ENCODE results near the gene EFCAB11.

The EFCAB11 gene

DNA sequence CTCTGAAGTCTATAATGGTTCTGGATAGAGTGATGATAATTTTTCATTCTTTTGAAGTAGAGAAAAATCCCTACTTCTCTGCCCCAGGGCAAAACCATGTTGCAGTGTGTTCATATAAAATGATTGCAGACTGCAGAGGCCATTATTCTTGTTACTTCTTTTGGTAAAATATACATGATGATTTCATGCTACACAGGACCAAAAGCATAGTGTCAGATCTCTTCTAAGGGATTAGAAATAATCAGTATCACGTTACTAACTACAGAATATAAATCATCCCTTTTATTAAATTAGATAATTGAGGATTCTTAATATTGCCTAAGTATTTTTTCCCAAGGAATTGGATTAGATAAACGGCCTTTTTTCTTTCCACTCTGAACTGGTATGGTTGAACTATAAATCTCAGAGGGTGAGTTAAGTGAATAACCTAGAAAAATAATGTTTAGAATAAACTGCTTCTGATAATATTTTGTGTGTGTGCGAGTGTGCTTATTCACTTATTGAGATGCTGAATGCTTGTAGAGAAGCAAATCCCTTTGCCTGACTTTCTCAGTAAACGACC lies 156.2 kb downstream of the EFCAB11 start:
- TF ChIP-seq, protein P1, sequence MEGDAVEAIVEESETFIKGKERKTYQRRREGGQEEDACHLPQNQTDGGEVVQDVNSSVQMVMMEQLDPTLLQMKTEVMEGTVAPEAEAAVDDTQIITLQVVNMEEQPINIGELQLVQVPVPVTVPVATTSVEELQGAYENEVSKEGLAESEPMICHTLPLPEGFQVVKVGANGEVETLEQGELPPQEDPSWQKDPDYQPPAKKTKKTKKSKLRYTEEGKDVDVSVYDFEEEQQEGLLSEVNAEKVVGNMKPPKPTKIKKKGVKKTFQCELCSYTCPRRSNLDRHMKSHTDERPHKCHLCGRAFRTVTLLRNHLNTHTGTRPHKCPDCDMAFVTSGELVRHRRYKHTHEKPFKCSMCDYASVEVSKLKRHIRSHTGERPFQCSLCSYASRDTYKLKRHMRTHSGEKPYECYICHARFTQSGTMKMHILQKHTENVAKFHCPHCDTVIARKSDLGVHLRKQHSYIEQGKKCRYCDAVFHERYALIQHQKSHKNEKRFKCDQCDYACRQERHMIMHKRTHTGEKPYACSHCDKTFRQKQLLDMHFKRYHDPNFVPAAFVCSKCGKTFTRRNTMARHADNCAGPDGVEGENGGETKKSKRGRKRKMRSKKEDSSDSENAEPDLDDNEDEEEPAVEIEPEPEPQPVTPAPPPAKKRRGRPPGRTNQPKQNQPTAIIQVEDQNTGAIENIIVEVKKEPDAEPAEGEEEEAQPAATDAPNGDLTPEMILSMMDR (conservative IDR thresholded peaks at IDR 0.05) = no peak
- no peak for TF ChIP-seq ZFX (IDR thresholded peaks at IDR 0.05)

DNA sequence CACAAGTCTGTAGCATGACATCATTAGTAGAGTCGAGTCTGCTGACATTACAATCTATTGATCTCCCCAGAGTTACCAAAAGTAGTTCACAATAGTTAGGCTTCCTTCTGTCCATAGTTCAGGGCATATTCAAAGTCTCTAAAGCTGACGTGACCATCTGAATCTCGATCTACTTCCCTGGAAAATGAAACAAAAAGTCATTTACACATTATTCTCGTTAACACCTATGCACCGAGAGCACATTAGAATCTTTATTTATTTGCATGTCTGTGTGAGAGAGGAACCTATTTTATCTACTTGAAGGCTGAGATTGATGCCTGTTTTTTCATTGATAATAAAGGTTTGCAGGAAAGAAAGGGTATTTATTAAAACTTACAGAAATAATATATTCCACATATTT lies 157.4 kb downstream of the EFCAB11 start:
- H3K27ac ChIP-seq = no peak overlapping the region
- TF ChIP-seq, protein P1 (conservative IDR thresholded peaks at IDR 0.05) = no peak
- TF ChIP-seq ZFX (IDR thresholded peaks at IDR 0.05) = no peak

More for the DNA sequence above, 156.2 kb downstream of the EFCAB11 start:
- H3K27ac ChIP-seq = no peak overlapping the region

DNA sequence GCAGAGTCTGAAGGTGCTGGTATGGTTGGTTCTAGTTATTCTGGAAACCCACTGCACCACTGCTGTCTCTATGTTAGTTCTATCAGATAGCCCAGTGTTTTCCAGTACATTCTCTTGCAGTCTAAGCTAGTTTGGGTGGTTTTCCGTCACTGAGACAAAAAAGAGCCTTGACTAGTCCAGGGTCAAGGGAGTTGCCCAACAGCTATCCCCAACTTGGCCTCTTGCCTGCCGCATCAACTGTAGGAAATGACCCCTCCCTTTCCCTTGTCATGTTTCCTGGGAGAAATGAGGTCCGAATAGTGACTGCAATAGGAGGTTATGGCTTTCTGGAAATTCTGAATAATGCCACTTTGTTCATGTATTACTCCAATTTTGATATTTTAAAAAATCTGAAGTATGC lies 160.4 kb downstream of the EFCAB11 start:
- H3K27ac ChIP-seq = no peak overlapping the region
- TF ChIP-seq, protein P1 (conservative IDR thresholded peaks at IDR 0.05) = no peak
- no peak for TF ChIP-seq ZFX (IDR thresholded peaks at IDR 0.05)

DNA sequence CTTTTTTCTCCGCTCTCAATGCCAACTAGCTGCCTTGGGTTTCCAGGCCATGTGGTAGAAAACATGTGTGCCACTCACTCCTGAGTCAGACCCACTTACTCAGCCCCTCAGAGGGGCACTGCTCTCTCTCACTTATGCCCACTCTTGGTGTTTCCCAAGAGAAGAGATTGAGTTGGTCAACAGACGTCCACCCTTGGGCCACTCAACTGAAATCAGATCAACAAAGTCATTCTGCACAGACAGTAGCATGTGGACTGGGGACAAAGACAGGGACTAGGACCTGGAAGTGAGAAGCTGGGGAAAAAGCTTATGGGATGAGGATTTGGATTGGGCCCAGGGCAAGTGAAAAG lies 161.2 kb downstream of the EFCAB11 start:
- H3K27ac ChIP-seq = no peak overlapping the region
- no peak for TF ChIP-seq ZFX (IDR thresholded peaks at IDR 0.05)
- TF ChIP-seq, protein P1 (conservative IDR thresholded peaks at IDR 0.05) = no peak

DNA sequence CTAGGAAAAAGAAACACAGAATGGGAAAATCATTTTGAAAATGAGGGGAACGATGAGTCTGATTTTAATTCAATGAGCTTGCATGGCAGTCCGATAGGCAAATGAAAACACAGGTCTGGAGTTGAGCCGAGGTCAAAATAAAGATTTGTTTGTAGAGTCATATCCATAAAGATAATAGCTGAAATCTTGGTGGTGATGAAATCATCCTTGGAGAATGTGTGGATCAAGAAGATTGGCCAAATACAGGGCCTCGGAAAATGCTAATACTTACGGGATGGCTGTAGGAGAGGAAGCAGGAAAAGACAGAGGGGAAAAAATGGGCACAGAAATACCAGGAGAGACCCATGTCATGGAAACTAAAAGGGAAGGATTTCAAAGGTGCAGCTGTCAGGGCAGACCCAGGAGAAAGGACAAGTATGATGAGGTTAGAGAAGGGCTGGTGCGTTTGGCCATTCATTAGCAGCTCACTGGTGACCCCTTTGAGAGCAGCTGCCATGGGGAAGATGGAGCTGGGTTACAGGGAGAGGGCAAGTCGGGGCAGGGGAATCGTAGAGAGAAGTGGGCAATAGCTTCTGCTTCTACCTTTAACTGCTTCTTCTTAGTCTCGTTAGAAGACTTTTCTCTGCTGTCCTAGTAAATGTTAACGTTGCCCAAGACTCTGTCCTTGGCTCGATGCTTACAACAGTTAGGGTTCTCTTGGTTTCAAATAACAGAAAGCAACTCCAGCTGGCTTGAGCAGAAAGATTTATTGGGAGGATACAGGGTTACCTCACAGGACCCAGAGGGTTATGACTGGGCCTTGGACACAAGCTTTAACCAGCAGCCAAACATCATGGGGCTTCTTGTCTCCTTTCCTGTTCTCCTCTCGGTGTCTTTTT lies 161.8 kb downstream of the EFCAB11 start:
- TF ChIP-seq ZFX (IDR thresholded peaks at IDR 0.05) = no peak
- TF ChIP-seq, protein P1 (conservative IDR thresholded peaks at IDR 0.05) = no peak
- H3K27ac ChIP-seq = no peak overlapping the region

DNA sequence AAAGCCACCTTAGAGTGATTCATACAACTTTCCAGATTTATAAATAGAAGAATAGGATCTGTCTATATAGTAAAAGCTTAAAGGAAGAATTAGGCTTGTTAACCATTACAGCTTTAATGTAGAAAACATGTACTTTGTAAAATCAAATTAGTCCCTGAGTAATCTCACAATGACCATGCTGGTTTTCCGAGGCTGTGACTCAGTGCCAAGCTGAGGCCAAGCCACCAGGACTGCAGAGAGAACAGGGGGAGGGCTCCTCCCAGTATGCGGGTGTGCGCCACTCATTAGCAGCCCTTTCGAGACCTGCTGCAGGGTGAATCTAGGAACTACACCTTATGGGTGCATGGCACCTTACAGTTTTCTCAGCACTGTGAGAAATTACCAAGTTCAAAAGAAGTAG lies 167.0 kb downstream of the EFCAB11 start:
- no peak overlapping the region for H3K27ac ChIP-seq

DNA sequence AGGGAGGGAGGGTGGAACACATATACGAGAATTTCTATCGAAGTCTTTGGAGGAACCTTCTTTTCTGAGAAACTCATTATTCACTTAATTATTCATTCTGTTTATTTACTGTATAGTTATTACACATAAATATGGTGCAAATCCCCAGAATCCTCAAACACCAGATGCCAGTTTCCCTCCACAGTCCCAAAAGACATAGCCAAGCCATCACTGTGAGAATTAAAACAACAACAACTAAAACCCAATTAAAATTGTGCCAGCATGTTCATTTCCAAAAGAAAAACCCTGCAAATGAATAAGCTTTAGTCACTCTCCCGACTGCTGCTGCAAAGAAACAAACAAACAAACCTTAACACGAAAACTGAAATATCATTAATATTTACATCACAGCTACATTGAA lies 173.5 kb downstream of the EFCAB11 start:
- TF ChIP-seq, protein P1 (conservative IDR thresholded peaks at IDR 0.05) = no peak
- TF ChIP-seq ZFX (IDR thresholded peaks at IDR 0.05) = no peak
- no peak overlapping the region for H3K27ac ChIP-seq

More for the DNA sequence above, 167.0 kb downstream of the EFCAB11 start:
- TF ChIP-seq ZFX (IDR thresholded peaks at IDR 0.05) = no peak
- TF ChIP-seq, protein P1 (conservative IDR thresholded peaks at IDR 0.05) = no peak

Data from C4-2B (cell line).